Right lobe of liver (tissue), 6 donors: Measurements from ENCODE around the gene PTPDC1. TPM values are rescaled to one million over a fixed set of nuclear protein-coding genes. Genes with fewer than 3 reads are reported as not detected.
"Not testable (repeated sequence)": the region's sequence is repeated elsewhere in the genome, so short reads cannot be mapped to it uniquely, and the experiment has no call there.

ENCODE experiments used
- ATAC-seq, 4 donors: fragments of 200-7000 bp; cut with Tn5 transposase; one replicate each; pipeline ENCODE4 v1.9.1; 2020; ENCODE audit warnings: mild to moderate bottlenecking in 4 of 4, moderate library complexity in 4 of 4
- DNase-seq, 3 donors: peaks; one replicate each; pipeline ENCODE4 v3.0.0-alpha.2; 2020
- H3K27ac ChIP-seq, 3 donors: fragments of 200-600 bp; one replicate each; pipeline ENCODE4 v1.8.0; 2022
- H3K27me3 ChIP-seq, 2 donors: fragments of 200-600 bp; one replicate each; pipeline ENCODE4 v1.8.0; 2022
- H3K36me3 ChIP-seq, 4 donors: fragments of 200-600 bp; sonication (generic) in 1 of 4; one replicate each; pipeline versions ENCODE4 v1.5.1 to v1.8.0; 2017 to 2022; ENCODE audit warnings: control low read depth in 1 of 4
- H3K4me1 ChIP-seq, 4 donors: fragments of 200-600 bp; sonication (generic) in 1 of 4; one replicate each; pipeline versions ENCODE4 v1.5.1 to v1.8.0; 2017 to 2022; ENCODE audit warnings: control low read depth in 1 of 4
- H3K4me3 ChIP-seq, 3 donors: fragments of 200-600 bp; one replicate each; pipeline ENCODE4 v1.8.0; 2022
- H3K9me3 ChIP-seq, 4 donors: fragments of 200-600 bp; sonication (generic) in 1 of 4; one replicate each; pipeline versions ENCODE4 v1.5.1 to v1.8.0; 2017 to 2022; ENCODE audit warnings: control low read depth in 1 of 4
- CTCF ChIP-seq, 4 donors: fragments of 200-600 bp in 3 of 4; fragments of 450-650 bp in 1 of 4; IDR thresholded peaks; one replicate each; pipeline versions ENCODE4 v1.5.1 to v1.8.0; 2016 to 2022; ENCODE audit warnings: antibody characterized with exemption in 4 of 4, mild to moderate bottlenecking in 2 of 4
- POLR2A ChIP-seq: fragments of 450-650 bp; IDR thresholded peaks from one replicate; pipeline ENCODE4 v1.6.1; 2017; ENCODE audit warnings: antibody characterized with exemption, mild to moderate bottlenecking
- WGBS: methylation state at CpG from one replicate; pipeline ENCODE4 v1.1.6; 2018; ENCODE audit warnings: low coverage, low lambda C conversion rate; ENCODE audit not compliant: insufficient coverage; ENCODE audit errors: missing lambda C conversion rate; 5-methylcytosine and 5-hydroxymethylcytosine counted together
- intact Hi-C, 2 donors: fragments of 100-400 bp; cut with DNase I; formaldehyde crosslinking; loops; one replicate each; pipeline versions ENCODE4 v1.11.2 to v1.14.1; 2022
- total RNA-seq, 6 experiments: library from RNA; depleted of rRNA in 2 of 6; stranded (reverse); fragments of >200 nt in 2 of 6; fragmentation: NEBNext Ultra II Directional in 3 of 6; extraction: Animal tissue kit (Norgen Biotek cat#: 25700) in 3 of 6; gene quantifications; one replicate each; pipeline versions ENCODE4 v1.1.0 to v1.2.4, GENCODE V29; 2016 to 2023
- donor health status: DM: no; HTN: yes; CAD: no.
- donor health status: DM: no; HTN: no; CAD: no.
- donor health status: DM: no; HTN: no; CAD: no.
- donor health status: DM: no; HTN: yes; CAD: no.
- donor health status: DM: no; HTN: yes; CAD: no.

PTPDC1 gene
- total RNA-seq, 6 experiments from 2014 or later = 0.86 to 3.3 (median 1.8) TPM

GRCh38 chr9:94085062-94085639 is 887 bp downstream of the PTPDC1 start:
- 81% methylated on average over 5 of the region's 6 CpGs for WGBS

GRCh38 chr9:94086486-94087345 is 2.5 kb downstream of the PTPDC1 start:
- intact Hi-C loops = no loop called here
- Histone ChIP-seq H3K9me3 (no peaks in the 10 kb centered on the region), H3K27ac (no peak overlapping the region), H3K4me3 (no peak overlapping the region), H3K36me3 (no peaks in the 10 kb centered on the region), H3K4me1 (no peaks in the 10 kb centered on the region), H3K27me3 (no peaks in the 10 kb centered on the region)
- TF ChIP-seq POLR2A (no peak), CTCF (IDR thresholded peaks at IDR 0.05) (no peak)
- ATAC-seq = no peak
- 68% methylated on average over 3 of the region's 3 CpGs for WGBS
- no peak for DNase-seq

More at GRCh38 chr9:94085062-94085639, 887 bp downstream of the PTPDC1 start:
- no peak for TF ChIP-seq POLR2A
- no peak for TF ChIP-seq CTCF (IDR thresholded peaks at IDR 0.05)
- H3K36me3 ChIP-seq = no peaks in the 10 kb centered on the region
- intact Hi-C loops = no loop called here
- ATAC-seq = no peak
- no peak overlapping the region for H3K4me3 ChIP-seq
- H3K9me3 ChIP-seq = no peaks in the 10 kb centered on the region
- H3K4me1 ChIP-seq = no peaks in the 10 kb centered on the region
- no peak overlapping the region for H3K27ac ChIP-seq
- no peaks in the 10 kb centered on the region for H3K27me3 ChIP-seq
- DNase-seq = no peak

- H3K9me3 ChIP-seq, ATAC-seq, H3K36me3 ChIP-seq, H3K27ac ChIP-seq, DNase-seq, H3K27me3 ChIP-seq, intact Hi-C loops, H3K4me1 ChIP-seq, H3K4me3 ChIP-seq: not testable (repeated sequence)
- WGBS = 83% methylated on average over 1 of the region's 33 CpGs
These were observed 10.2 kb downstream of the PTPDC1 start for GRCh38 chr9:94094219-94095145.

GRCh38 chr9:94096819-94097577 is 12.7 kb downstream of the PTPDC1 start:
- no peaks in the 10 kb centered on the region for H3K27me3 ChIP-seq
- WGBS = 90% methylated on average over 9 of the region's 9 CpGs
- no peak for TF ChIP-seq POLR2A
- TF ChIP-seq CTCF (IDR thresholded peaks at IDR 0.05) = no peak
- no peaks in the 10 kb centered on the region for H3K4me1 ChIP-seq
- no peak overlapping the region for H3K27ac ChIP-seq
- DNase-seq (no peak), ATAC-seq (no peak)
- intact Hi-C loops = no loop called here
- no peak overlapping the region for H3K4me3 ChIP-seq
- H3K9me3 ChIP-seq = no peaks in the 10 kb centered on the region
- no peaks in the 10 kb centered on the region for H3K36me3 ChIP-seq
